Mucosa of gallbladder (tissue), 1 donor: ENCODE measurements around the gene UBE2Q2. TPM values are rescaled to one million over a fixed set of nuclear protein-coding genes. Genes with fewer than 3 reads are reported as not detected.
"Not testable (repeated sequence)": the region's sequence is repeated elsewhere in the genome, so short reads cannot be mapped to it uniquely, and the experiment has no call there.

Experiments used
- DNase-seq: peaks from one replicate; pipeline ENCODE4 v3.0.0-alpha.2; 2020; ENCODE audit warnings: low spot score
- total RNA-seq: library from RNA; stranded (reverse); gene quantifications from one replicate; pipeline ENCODE4 v1.2.1, GENCODE V29; 2021
- donor health status: DM: no; HTN: no; CAD: no.

UBE2Q2 gene
- total RNA-seq, 1 donor from 2014 or later, result 33.7 TPM

- peak; percentile 61 for DNase-seq
Measured at GRCh38 chr15:75823860-75824613, 19.2 kb upstream of the UBE2Q2 start.

GRCh38 chr15:75827691-75828090 lies 15.6 kb upstream of the UBE2Q2 start:
- DNase-seq, result no peak

- DNase-seq, result no peak
Measured at GRCh38 chr15:75828429-75828828, 14.8 kb upstream of the UBE2Q2 start.

- DNase-seq, result no peak
Measured at GRCh38 chr15:75830910-75831805, 12.1 kb upstream of the UBE2Q2 start.

GRCh38 chr15:75831806-75832102 lies 11.5 kb upstream of the UBE2Q2 start:
- DNase-seq, result no peak

GRCh38 chr15:75832114-75832513 lies 11.1 kb upstream of the UBE2Q2 start:
- no peak for DNase-seq

- DNase-seq, result no peak
Measured at GRCh38 chr15:75834021-75834420, 9.2 kb upstream of the UBE2Q2 start.

GRCh38 chr15:75835990-75836958 lies 7.0 kb upstream of the UBE2Q2 start:
- no peak for DNase-seq

- DNase-seq, result no peak
Measured at GRCh38 chr15:75836959-75837334, 6.3 kb upstream of the UBE2Q2 start.

GRCh38 chr15:75840659-75841058 lies 2.6 kb upstream of the UBE2Q2 start:
- peak; percentile 40 for DNase-seq

GRCh38 chr15:75841626-75842025 lies 1.6 kb upstream of the UBE2Q2 start:
- DNase-seq, result no peak

GRCh38 chr15:75843678-75844581 lies 683 bp downstream of the UBE2Q2 start:
- peak; percentile 35 for DNase-seq

- no peak for DNase-seq
Measured at GRCh38 chr15:75844629-75845335, 1.5 kb downstream of the UBE2Q2 start.

GRCh38 chr15:75849167-75849566 lies 5.9 kb downstream of the UBE2Q2 start:
- no peak for DNase-seq

GRCh38 chr15:75850708-75851107 lies 7.5 kb downstream of the UBE2Q2 start:
- DNase-seq, result no peak

GRCh38 chr15:75851566-75851965 lies 8.3 kb downstream of the UBE2Q2 start:
- not testable (repeated sequence) for DNase-seq

- DNase-seq, result no peak
Measured at GRCh38 chr15:75857886-75858285, 14.6 kb downstream of the UBE2Q2 start.

GRCh38 chr15:75861750-75862402 lies 18.6 kb downstream of the UBE2Q2 start:
- DNase-seq, result no peak

- DNase-seq, result no peak
Measured at GRCh38 chr15:75862796-75863195, 19.5 kb downstream of the UBE2Q2 start.
